ENCODE measurements around the gene MLIP.

Gene MLIP

DNA sequence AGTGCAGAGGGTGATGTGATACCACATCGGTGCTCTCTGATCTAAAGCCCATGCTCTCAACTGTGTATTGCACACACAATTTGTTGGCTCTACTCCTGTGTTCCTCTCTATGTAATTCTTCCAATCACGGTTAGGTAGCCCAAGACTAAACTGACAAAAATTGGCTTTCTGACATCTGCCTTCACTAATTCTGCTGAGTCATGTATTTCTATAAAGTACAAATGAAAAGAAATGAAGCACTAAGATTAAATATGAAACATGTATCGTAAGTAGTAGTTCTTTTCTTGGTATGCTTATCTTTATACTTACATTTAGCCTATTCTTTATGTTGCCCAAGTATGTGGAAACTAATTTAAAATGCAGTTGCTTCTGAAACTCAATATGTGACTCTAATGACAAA is 7.7 kb upstream of the MLIP start:
- H3K4me3 ChIP-seq = no peak overlapping the region
- no peak for DNase-seq (ENCODE audit: low spot score)
- no peak overlapping the region for H3K27ac ChIP-seq
- TF ChIP-seq, protein P1, sequence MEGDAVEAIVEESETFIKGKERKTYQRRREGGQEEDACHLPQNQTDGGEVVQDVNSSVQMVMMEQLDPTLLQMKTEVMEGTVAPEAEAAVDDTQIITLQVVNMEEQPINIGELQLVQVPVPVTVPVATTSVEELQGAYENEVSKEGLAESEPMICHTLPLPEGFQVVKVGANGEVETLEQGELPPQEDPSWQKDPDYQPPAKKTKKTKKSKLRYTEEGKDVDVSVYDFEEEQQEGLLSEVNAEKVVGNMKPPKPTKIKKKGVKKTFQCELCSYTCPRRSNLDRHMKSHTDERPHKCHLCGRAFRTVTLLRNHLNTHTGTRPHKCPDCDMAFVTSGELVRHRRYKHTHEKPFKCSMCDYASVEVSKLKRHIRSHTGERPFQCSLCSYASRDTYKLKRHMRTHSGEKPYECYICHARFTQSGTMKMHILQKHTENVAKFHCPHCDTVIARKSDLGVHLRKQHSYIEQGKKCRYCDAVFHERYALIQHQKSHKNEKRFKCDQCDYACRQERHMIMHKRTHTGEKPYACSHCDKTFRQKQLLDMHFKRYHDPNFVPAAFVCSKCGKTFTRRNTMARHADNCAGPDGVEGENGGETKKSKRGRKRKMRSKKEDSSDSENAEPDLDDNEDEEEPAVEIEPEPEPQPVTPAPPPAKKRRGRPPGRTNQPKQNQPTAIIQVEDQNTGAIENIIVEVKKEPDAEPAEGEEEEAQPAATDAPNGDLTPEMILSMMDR (IDR thresholded peaks at IDR 0.05) = no peak

DNA sequence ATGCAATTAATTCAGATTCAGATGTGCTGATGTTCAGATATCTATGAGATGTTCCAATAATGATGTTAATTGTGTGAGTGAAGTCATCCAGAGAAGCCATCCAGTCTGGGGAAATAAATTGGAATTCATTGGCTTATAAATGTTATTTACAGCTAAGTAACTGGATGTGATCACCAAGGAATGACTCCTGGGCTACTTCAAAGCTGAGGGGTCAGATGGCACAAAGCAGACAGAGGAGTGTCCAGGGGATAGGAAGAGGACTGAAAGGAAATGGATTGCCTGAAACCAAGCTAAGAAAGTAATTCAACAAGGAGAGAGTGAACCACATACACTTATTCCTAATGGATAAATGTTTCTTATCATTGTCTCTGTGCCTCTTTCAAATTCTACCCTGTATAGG is 4.5 kb upstream of the MLIP start:
- no peak for DNase-seq (ENCODE audit: low spot score)
- Histone ChIP-seq H3K4me3 (no peak overlapping the region), H3K27ac (no peak overlapping the region)
- TF ChIP-seq, protein P1 (IDR thresholded peaks at IDR 0.05) = no peak

DNA sequence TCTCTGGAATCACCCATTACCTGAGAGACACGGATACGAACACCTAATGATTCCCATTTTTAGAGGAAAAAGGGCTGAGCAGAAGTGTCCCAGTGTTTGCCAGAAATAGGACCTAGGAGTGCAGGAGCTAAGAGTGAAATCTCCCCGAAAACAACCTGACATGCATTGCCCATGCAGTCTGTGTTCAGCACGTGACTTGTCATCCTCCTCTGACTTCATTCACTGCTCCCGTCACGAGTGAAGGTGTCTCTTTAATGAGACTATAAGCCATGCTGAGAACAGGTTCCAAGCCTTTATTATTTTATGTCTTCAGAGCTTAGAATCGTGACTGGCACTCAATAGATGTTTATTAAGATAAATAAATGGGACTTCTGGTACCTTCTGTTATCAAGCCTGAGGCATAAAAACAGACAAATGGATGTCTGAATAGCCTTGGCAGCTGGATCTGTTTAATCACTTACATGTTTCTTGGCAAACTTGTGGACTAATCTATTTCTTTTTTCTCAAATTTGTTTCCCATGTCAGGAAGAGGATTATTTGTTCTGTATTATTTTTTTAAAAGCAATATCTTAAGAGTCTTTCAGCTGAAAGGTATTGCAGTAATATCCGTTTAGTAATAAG is 3.7 kb upstream of the MLIP start:
- no peak for DNase-seq (ENCODE audit: low spot score)
- TF ChIP-seq, protein P1 (IDR thresholded peaks at IDR 0.05) = no peak
- Histone ChIP-seq H3K4me3 (no peak overlapping the region), H3K27ac (no peak overlapping the region)

DNA sequence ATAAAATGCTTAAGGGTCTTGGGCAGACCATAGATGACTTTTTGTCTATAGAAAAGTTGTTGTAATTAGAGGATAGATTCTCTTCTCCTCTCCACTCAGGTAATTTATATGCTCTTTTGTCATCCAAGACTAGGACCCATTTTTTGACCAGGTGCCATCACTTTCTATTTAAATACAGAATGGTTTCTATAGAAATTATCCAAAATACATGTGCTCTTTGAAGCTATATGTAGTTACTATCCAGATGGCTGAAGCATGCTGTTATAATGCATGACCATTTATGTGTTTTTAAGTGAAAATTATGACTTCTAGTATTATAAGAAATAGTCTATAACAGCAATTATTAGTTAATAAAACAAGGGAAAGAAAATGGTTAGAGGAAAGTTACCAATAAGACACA is 3.0 kb upstream of the MLIP start:
- DNase-seq (ENCODE audit: low spot score) = no peak
- TF ChIP-seq, protein P1 (IDR thresholded peaks at IDR 0.05) = no peak
- no peak overlapping the region for H3K27ac ChIP-seq
- H3K4me3 ChIP-seq = no peak overlapping the region

DNA sequence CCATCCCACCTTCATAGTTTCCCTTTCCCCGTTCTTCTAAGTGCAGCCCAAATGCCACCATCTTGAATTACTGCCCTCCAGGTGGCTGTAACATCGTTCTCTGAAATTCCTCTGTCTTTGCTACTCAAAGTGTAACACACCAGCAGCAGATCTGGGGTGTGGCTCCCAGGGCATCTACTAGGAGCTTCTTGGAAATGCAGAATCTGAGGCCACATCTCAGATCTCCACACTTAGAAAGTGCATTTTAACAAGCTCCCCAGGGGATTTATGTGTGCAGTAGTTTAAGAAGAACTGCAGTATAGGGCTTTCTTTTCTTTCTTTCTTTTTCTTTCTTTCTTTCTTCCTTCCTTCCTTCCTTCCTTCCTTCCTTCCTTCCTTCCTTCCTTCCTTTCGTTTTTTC is 1.7 kb upstream of the MLIP start:
- TF ChIP-seq, protein P1 (IDR thresholded peaks at IDR 0.05) = no peak
- no peak overlapping the region for H3K27ac ChIP-seq
- H3K4me3 ChIP-seq = no peak overlapping the region
- DNase-seq (ENCODE audit: low spot score) = no peak

DNA sequence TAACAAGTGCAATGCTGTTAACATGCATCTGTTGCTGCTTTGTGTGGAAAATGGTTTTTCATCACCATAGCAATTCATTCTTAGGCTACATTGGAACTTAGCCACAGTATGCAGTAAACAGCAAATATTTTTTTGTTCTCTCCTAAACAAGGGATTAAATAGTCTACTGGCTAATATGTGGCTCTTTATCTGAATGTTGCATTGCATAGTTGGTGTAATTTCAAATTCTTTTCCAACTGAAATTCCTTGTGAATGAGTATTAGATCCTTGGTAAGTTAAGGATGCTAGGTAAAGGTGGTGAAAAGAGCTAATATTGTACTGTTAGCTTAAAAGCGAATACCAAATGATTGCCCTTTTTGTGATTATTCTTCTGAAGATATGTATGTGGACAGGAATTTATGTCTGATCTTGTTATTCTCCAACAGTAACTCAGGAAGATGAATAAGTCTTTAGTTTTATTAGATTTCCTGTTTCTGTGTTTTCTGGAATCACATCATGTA is 958 bp downstream of the MLIP start:
- DNase-seq (ENCODE audit: low spot score) = no peak
- H3K4me3 ChIP-seq = no peak overlapping the region
- no peak overlapping the region for H3K27ac ChIP-seq
- TF ChIP-seq, protein P1 (IDR thresholded peaks at IDR 0.05) = no peak

DNA sequence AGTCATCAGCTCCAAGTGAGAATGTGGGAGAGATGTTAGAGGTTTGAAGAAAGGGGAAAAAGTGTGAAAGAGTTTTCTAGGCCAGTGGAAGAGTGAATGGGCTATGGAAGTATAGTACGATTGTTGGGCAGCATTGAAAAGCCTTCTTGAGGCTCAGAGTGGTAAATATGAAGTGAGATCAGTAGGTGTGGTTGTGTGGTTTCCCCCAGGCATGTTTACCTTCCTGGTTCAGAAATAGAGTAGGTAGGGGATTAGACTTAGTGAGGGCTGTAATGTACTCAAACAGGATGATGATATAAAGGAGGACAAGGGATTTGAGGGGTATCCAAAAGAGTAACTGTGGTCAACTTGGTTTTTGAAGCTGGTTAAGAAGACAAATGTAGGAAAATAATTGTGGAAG is 3.7 kb downstream of the MLIP start:
- no peak for DNase-seq (ENCODE audit: low spot score)
- H3K4me3 ChIP-seq = no peak overlapping the region
- TF ChIP-seq, protein P1 (IDR thresholded peaks at IDR 0.05) = no peak
- no peak overlapping the region for H3K27ac ChIP-seq
